Dedifferentiated amniotic fluid mesenchymal stem cell (primary cell): Measurements from ENCODE around the gene SNX8.
A peak's percentile ranks its signal among the peaks of the same experiment; 100 is the strongest.
"Not testable (repeated sequence)": the region's sequence is repeated elsewhere in the genome, so short reads cannot be mapped to it uniquely, and the experiment has no call there.

Source experiments
- DNase-seq: peaks from one replicate; pipeline ENCODE4 v3.0.0-alpha.2; 2016; ENCODE audit errors: extremely low spot score

Gene SNX8

DNA sequence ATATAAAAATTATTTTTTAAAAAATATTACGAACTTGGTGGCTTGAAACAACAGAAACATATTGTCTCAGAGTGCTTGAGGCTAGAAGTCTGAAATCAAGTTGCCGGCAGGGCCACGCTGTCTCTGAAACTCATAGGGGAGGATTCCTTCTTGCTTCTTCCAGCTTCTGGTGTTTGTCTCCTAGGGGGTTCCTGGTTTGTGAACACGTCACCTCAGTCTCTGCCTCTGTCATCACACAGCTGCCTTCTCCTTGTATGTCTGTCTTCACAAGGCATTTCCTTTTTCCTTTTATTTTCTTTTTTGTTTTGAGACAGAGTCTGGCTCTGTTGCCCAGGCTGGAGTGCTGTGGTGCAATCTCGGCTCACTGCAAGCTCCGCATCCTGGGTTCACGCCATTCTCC is 12.7 kb upstream of the SNX8 start:
- no peak for DNase-seq

- no peak for DNase-seq
Observed at GRCh38 chr7:2325162-2325561, 10.9 kb upstream of the SNX8 start.

- DNase-seq = no peak
Observed at GRCh38 chr7:2321020-2321419, 6.8 kb upstream of the SNX8 start.

GRCh38 chr7:2317556-2318293 is 3.5 kb upstream of the SNX8 start:
- no peak for DNase-seq

GRCh38 chr7:2316578-2316977 is 2.3 kb upstream of the SNX8 start:
- no peak for DNase-seq

DNA sequence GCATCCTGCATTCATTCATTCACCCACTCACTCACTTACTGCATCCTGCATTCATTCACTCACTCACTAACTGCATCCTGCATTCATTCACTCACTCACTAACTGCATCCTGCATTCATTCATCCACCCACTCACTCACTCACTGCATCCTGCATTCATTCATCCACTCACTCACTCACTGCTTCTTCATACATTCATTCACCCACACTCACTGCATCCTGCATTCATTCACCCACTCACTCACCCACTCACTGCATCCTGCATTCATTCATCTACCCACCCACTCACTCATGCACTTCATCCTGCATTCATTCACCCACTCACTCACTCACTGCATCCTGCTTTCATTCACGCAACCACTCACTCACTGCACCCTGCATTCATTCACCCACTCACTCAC is 1.5 kb upstream of the SNX8 start:
- no peak for DNase-seq

DNA sequence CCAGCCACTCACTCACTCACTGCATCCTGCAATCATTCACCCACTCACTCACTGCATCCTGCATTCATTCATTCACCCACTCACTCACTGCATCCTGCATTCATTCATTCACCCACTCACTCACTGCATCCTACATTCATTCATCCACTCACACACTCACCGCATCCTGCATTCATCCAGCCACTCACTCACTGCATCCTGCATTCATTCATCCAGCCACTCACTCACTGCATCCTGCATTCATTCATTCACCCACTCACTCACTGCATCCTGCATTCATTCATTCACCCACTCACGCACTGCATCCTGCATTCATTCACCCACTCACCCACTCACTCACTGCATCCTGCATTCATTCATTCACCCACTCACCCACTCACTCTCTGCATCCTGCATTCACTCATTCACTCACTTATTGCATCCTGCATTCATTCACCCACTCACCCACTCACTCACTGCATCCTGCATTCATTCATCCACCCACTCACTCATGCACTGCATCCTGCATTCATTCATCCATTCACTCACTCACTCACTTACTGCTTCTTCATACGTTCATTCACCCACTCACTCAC is 802 bp upstream of the SNX8 start:
- DNase-seq = not testable (repeated sequence)

- DNase-seq = no peak
Observed at GRCh38 chr7:2313450-2314208, 612 bp downstream of the SNX8 start.

DNA sequence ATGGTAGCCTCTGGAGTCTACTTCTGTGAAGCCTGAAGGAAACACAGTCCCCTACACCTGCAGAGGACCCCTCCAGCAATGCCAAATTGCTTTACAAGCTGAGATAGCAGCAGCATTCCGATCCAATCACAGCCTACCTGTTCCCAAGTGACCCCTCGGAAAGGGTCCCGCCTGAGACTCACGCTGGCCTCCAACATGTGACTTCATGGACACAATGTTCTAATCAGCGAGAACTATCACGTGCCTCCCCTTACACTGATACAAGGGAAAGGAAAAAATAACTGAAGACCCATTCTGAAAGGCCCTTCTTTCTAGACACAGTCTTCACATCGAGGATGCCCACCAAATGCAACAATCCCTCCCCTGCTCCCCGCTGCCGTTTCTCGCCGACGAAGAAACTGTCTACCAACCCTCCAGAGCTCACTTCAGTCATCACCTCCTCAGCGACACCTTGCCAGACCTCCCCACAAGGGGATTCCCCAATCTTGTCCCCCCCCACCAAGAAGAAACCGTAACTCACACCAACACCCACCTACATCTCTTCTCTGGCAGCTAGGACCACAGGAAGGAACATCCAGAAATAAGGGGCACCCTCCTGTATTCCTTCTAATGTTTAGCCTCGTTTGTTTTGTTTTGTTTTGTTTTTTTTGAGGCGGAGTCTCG is 1.8 kb downstream of the SNX8 start:
- no peak for DNase-seq

DNA sequence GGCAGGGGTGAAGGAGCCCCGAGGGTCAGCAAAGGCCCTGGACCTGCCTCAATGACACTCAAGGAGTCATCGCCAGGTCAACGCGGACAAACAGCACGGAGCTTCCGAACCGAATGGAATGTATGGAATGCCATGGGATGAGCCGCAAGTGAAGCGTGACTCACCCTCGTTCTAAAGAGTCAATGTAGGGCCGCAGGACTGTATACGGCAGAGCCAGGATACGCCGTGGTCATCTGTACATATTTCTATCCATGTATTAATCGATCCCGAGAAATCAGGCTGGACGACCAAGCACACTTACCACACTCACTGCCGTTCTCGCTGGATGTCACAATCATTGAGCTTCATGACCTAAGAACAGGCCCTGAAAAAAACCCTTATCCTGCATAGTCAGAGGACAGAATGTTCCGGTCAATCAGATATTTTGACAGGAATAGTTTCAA is 4.3 kb downstream of the SNX8 start:
- no peak for DNase-seq

DNA sequence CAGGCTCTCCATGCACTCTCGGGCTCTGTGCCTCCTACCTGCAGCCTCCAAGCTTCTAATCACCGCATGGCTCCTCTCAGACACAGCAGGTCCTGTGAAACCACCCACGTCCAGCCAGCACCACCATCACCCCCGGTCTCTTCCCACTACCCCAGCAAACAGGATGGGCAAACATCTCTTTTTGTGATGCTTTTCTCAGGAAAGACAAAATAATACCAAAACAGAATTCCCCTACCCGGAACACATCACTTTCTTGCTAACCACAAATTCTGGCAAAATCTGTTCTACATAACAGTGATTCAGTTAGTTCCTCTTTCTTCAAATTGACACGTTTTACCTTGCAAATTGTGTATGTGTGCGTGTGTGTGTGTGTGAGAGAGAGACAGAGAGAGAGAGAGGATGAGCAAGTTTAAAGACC is 6.5 kb downstream of the SNX8 start:
- no peak for DNase-seq

- no peak for DNase-seq
Observed at GRCh38 chr7:2306688-2307087, 7.6 kb downstream of the SNX8 start.

GRCh38 chr7:2305258-2305657 is 9.0 kb downstream of the SNX8 start:
- not testable (repeated sequence) for DNase-seq

GRCh38 chr7:2303520-2303919 is 10.7 kb downstream of the SNX8 start:
- not testable (repeated sequence) for DNase-seq

GRCh38 chr7:2302743-2303397 is 11.4 kb downstream of the SNX8 start:
- DNase-seq = not testable (repeated sequence)

DNA sequence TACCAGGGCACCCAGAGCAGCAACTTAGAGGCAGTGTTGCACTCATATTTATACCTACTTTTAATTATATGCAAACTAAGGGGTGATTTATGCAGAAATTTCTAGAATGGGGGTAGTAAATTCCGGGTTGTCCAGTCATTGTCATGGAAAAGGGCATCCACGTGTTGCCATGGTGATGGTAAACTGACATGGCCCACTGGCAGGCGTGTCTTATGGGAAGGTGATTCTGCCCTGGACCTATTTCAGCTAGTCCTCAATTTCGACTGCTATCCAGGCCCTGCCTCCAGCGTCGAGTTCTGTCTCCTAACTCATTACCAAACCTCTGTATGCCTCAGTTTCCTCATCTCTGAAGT is 12.8 kb downstream of the SNX8 start:
- no peak for DNase-seq

DNA sequence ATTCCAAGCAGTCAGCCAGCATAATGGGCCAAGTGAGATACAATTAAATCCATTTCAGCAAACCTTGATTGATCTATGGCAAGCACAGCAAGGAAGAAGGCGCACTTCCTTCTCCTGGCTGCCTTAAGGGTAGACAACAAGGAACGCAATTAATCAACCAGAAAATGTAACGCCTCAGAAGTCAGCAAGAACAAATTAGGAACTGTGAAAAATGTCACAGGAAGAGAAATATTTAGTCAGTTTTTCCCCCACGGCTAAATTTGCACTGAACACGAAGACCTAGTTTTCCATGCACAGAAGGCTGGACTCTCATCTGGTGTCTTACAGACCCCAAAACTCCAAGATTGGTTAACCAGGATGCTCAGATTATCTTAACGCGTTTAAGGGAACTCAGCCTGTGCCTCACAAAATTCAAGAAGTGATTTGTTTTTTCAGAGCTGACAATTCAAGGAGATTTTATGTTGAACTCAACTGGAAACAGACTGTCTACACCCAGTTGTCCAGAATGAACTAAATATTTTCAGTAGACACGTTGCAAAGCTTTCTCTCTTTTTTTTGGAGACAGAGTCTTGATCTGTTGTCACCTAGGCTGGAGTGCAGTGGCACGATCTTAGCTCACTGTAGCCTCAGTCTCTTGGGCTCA is 14.2 kb downstream of the SNX8 start:
- no peak for DNase-seq

DNA sequence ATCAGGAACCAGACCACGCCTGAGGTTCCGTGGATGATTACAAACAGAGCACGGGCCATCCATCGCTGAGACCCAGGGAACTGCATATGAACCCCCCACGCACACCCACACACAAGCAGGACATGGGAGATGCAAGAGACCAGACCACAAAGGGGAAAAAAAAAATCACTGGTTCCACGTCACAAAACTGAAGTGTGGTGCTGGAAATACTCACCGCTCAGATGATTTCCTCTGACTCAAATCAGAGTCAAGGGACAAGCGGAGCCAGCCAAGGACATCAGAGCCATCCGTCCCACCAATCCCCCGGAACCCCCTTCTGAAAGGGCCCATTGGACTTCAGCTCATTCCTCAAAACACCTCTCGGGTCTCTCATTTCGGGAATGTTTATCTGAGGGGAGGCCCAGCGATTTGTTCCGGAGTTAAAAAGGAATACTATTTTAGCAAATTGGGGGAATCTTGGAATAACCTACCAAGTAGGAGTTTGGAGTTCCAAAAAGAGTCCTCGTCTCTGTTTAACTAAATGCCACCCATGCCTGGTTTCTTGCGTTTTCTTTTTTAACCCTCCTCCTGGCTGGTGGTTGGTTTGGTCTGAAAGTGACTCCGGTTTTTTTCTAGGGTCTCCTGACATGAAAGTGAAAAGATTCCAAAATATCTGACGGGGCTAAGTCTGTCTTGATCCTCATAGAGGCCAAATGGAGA is 15.0 kb downstream of the SNX8 start:
- DNase-seq = peak; percentile 73

DNA sequence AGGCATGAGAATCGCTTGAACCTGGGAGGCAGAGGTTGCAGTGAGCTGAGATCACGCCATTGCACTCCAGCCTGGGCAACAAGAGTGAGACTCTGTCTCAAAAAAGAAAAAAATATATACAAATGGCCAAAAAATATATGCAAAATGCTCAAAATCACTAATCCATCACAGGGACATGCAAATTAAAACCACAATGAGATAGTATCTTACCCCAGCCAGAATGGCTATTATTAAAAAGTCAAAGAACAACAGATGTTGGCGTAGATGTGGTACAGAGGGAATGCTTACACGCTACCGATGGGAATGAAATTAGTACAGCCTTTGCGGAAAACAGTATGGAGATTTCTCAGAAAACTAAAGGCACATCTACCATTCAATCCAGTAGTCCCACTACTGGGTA is 17.4 kb downstream of the SNX8 start:
- no peak for DNase-seq

DNA sequence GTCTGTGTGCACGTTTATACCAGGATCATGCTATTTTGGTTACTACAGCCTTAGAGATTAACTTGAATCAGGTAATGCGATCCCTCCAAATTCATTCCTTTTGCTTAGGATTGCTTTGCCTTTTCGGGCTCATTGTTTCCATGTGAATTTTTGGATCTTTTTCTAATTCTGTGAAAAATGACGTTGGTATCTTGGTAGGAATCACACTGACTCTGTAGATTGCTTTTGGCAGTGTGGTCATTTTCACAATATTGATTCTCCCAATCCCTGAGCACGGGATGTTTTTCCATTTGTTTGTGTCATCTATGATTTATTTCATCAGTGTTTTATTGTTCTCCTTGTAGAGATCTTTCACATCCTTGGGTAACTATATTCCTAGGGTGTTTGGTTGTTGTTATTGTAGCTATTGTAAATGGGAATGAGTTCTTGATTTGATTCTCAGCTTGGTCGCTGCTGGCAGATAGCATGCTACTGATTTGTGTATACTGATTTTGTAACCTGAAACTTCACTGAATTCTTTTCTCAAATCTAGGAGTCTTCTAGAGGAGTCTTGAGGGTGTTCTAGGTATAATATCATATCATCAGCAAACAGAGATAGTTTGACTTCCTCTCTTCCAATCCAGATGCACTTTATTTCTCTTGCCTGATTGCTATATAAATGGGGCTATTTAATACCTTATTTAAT is 18.2 kb downstream of the SNX8 start:
- DNase-seq = no peak
